ENCODE data around the gene RGL4. TPM values are rescaled to one million over a fixed set of nuclear protein-coding genes. Genes with fewer than 3 reads are reported as not detected.
"Not testable (repeated sequence)": the region's sequence is repeated elsewhere in the genome, so short reads cannot be mapped to it uniquely, and the experiment has no call there.

RGL4 gene
- total RNA-seq, 1 donor from 2014 or later: not detected

DNA sequence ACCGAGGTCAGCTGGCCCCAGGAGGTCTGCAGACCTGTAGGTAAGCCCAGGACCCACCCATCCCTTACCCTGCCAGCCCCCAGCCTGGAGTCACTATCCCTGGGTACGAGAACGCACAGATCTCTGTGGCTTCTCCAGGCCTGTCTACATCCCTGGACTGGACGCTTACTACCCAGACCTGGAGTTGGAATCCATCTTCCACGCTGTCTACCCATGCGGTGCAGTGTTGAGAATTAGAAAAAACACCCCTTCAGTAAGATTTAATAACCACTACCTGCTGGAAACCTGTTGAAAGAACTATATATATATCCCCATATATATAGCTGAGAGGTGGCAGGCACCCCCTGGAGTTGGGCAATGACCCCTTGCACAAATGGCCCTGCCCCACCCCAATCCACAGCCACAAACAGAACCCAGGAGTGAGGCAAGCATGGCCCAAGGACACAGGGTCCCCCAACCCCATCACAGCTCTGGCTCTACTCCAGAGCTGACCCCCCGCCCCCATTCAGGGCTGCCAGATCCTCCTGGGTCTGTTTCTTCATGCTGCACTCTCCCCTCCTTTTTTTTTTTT is 17.7 kb upstream of the RGL4 start:
- H3K4me1 Mint-ChIP-seq (ENCODE audit: low read depth, unreplicated experiment): peaks cover 7% of the 10 kb centered on the region
- H3K27ac Mint-ChIP-seq (ENCODE audit: unreplicated experiment): no peak overlapping the region
- peaks cover 11% of the 10 kb centered on the region for H3K27me3 Mint-ChIP-seq (ENCODE audit: unreplicated experiment)
- no peak overlapping the region for H3K4me3 Mint-ChIP-seq (ENCODE audit: unreplicated experiment)
- H3K9me3 Mint-ChIP-seq (ENCODE audit: unreplicated experiment): peaks cover 7% of the 10 kb centered on the region
- no peak for DNase-seq
- TF ChIP-seq, protein P1, sequence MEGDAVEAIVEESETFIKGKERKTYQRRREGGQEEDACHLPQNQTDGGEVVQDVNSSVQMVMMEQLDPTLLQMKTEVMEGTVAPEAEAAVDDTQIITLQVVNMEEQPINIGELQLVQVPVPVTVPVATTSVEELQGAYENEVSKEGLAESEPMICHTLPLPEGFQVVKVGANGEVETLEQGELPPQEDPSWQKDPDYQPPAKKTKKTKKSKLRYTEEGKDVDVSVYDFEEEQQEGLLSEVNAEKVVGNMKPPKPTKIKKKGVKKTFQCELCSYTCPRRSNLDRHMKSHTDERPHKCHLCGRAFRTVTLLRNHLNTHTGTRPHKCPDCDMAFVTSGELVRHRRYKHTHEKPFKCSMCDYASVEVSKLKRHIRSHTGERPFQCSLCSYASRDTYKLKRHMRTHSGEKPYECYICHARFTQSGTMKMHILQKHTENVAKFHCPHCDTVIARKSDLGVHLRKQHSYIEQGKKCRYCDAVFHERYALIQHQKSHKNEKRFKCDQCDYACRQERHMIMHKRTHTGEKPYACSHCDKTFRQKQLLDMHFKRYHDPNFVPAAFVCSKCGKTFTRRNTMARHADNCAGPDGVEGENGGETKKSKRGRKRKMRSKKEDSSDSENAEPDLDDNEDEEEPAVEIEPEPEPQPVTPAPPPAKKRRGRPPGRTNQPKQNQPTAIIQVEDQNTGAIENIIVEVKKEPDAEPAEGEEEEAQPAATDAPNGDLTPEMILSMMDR (IDR thresholded peaks at IDR 0.05; ENCODE audit: partially characterized antibody, unreplicated experiment): no peak
- no peaks in the 10 kb centered on the region for H3K36me3 Mint-ChIP-seq (ENCODE audit: unreplicated experiment)

DNA sequence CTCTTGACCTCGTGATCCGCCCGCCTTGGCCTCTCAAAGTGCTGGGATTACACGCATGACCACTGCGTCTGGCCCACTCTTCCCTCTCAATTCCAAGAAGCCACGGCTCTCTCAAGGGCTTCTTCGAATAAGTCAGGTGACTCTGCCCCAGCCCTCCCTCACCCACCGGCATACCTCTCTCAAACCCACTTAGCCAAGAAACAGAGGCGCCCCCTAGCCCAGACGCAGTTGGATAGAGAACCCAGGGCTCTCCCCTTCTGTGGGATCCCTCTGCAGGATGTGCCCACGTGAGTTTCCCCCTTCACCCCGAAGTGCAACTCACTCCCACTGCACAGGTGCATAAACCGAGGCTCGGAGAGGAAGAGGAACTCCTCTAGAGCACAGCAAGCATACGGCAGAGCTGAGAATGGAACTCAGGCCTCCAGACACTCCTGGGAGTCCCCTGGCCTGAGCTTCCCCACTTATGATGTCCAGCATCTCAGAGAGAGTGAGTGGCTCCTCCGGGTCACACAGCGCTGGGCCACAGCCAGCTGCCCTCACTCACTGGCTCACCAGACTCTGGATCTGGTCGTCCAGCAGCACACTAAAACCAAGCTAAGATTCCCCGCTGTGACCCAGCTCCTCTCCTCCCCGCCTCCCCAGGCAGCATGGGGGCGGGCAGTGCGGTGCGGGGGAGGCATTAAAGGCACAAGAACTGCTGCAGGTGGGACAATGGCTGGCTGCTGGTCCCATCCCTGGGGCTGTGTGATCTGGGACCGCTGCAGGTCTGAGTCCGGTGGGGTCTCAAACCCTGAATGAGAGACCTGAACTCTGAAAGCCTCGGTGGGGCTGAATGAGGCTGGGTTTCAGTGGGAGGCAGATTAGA is 16.8 kb upstream of the RGL4 start:
- H3K9me3 Mint-ChIP-seq (ENCODE audit: unreplicated experiment): peaks cover 8% of the 10 kb centered on the region
- H3K4me1 Mint-ChIP-seq (ENCODE audit: low read depth, unreplicated experiment): peaks cover 8% of the 10 kb centered on the region
- no peak for DNase-seq
- H3K27ac Mint-ChIP-seq (ENCODE audit: unreplicated experiment): no peak overlapping the region
- H3K27me3 Mint-ChIP-seq (ENCODE audit: unreplicated experiment): peaks cover 12% of the 10 kb centered on the region
- TF ChIP-seq, protein P1 (IDR thresholded peaks at IDR 0.05; ENCODE audit: partially characterized antibody, unreplicated experiment): no peak
- no peak overlapping the region for H3K4me3 Mint-ChIP-seq (ENCODE audit: unreplicated experiment)
- no peaks in the 10 kb centered on the region for H3K36me3 Mint-ChIP-seq (ENCODE audit: unreplicated experiment)

DNA sequence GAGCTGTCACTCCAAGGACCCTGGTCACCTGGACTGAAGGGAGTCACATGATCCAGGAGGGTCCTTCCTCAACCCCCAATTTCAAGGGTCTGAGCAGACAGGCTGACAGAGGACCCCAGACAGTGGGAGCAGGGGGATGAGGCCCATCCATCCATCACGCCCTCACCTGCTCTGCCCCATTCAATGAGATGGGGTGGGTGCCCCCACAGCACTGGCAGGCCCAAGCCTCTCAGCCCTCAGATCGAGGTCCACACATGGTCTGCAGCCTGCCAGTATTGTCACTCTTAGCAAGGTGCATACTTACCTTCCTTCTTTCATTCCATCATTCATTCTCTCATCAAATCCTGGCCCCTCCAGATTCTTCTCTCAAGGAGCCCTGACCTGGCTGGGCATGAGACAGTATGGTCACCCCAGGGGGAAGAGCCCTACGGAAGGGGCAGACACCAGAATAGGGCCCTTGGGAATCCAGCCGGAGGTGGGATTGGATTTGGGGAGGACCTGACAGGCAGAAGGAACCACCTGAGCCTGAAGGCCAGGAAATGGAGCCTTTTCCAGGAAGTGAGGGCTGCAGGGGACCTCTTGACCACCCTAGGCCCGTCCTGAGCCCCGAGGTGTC is 15.8 kb upstream of the RGL4 start:
- not testable (repeated sequence) for H3K4me1 Mint-ChIP-seq (ENCODE audit: low read depth, unreplicated experiment); H3K27ac Mint-ChIP-seq (ENCODE audit: unreplicated experiment); H3K4me3 Mint-ChIP-seq (ENCODE audit: unreplicated experiment); H3K9me3 Mint-ChIP-seq (ENCODE audit: unreplicated experiment); H3K36me3 Mint-ChIP-seq (ENCODE audit: unreplicated experiment)
- peaks cover 12% of the 10 kb centered on the region for H3K27me3 Mint-ChIP-seq (ENCODE audit: unreplicated experiment)
- peak; percentile 6 for DNase-seq

DNA sequence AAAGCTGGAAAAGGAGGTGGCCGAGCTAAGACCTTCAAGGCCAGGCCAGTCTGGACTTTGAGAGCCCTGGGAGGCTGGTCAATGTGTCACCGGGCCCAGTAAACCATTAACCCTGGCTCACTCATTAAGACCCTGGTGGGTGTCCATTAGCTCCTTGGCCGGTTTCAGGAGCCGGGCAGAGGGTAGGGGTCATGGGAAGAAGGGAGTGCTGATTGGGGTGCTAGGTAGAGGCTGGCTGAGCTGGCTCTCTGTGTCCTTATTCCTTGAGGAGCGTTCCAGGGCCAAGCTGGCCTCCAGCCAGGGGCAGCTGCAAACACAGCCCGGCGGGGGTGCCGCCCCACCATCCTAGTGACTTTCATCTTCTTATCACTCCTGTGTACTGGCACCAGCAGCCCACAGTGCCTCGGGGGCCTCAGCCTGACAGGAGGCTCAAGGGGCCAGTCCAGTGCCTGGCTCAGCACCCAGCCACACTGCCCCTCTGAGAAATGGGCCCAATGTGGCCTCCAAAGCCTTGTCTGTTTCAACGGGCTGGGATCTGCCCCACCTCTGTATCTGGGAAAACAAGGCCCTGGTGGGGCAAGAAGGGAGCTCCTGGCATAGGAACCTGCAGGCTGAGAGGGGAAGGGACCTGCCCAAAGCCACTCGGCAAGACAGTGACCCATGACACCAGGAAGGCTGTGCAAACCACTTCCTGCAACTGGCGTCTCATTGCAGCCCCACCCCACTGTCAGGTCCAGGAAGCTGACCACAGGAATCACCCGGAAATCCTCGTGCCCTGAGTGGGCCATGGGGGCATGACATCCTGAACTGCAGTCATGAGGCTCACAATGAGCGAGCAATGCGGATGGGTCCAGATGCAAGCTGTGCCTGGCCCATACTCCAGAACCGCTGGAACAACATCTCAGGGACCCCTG is 15.1 kb upstream of the RGL4 start:
- Mint-ChIP-seq H3K9me3 (ENCODE audit: unreplicated experiment) (peaks cover 8% of the 10 kb centered on the region), H3K4me1 (ENCODE audit: low read depth, unreplicated experiment) (peaks cover 8% of the 10 kb centered on the region), H3K27ac (ENCODE audit: unreplicated experiment) (no peak overlapping the region), H3K36me3 (ENCODE audit: unreplicated experiment) (no peaks in the 10 kb centered on the region), H3K4me3 (ENCODE audit: unreplicated experiment) (no peak overlapping the region), H3K27me3 (ENCODE audit: unreplicated experiment) (peaks cover 12% of the 10 kb centered on the region)
- peak; percentile 5 for DNase-seq
- TF ChIP-seq, protein P1 (IDR thresholded peaks at IDR 0.05; ENCODE audit: partially characterized antibody, unreplicated experiment): no peak

DNA sequence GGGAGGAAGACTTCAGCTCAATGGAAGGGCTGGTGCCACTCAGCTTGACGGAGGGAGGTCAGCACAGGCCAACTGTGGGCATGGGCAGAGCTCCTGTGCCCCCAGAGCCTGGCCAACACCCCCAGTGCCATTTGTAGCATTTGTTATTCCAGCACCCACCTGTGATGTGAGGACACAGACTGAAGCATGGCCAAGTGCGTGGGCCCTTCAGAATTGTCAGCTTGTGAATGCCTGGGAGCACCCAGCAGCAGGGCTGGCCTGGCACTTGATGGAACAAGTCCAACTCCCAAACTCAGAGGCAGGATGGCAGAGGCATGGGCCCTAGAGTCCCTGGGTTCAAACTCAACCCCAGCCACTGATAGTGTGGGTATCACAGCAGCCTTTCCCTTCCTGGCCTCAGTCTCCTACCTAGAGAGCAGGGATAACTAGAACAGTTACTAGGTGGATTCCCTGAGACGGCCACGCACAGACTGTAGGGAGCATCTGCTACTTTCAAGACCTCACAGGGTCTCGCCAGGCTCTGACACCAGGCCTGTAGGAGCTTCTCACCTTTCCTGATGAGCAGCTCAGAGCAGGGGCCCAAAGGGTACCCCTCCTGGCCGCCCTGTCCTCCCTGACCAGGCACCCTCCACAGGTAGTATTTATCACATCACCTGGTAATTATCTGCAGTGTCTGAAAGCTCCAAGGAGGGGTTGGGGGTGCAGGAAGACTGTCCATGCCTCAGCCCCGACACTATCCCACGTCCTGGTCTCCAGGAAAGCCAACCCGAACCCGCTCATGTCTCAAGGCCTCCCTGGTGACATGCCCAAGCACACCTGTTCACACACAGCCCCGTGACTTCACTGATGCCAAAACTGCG is 13.7 kb upstream of the RGL4 start:
- not testable (repeated sequence) for H3K4me1 Mint-ChIP-seq (ENCODE audit: low read depth, unreplicated experiment); DNase-seq; H3K4me3 Mint-ChIP-seq (ENCODE audit: unreplicated experiment); H3K36me3 Mint-ChIP-seq (ENCODE audit: unreplicated experiment); H3K9me3 Mint-ChIP-seq (ENCODE audit: unreplicated experiment); H3K27ac Mint-ChIP-seq (ENCODE audit: unreplicated experiment)
- peaks cover 12% of the 10 kb centered on the region for H3K27me3 Mint-ChIP-seq (ENCODE audit: unreplicated experiment)
